Activated CD8-positive, alpha-beta T cell treated with anti-CD3 and anti-CD28 coated beads, Interleukin-2, amount 10 ng/mL, durations not matched to agents 7 days and 5 days (primary cell): ENCODE data around the gene RMI2. TPM values are rescaled to one million over a fixed set of nuclear protein-coding genes. Genes with fewer than 3 reads are reported as not detected.

Source experiments
- ATAC-seq: fragments of 150-1000 bp; cut with Tn5 transposase; one replicate; pipeline ENCODE4 v1.10.0; 2021; ENCODE audit warnings: moderate library complexity
- CTCF ChIA-PET: fragments of 350-600 bp; sonication (Branson Sonifier 250); formaldehyde crosslinking; loops from one replicate; lab custom pipeline; 2021; ENCODE audit warnings: antibody characterized with exemption; lab: Charles Lee
- POLR2A ChIA-PET: fragments of 350-600 bp; sonication (Branson Sonifier 250); formaldehyde crosslinking; loops from one replicate; lab custom pipeline; 2021; ENCODE audit warnings: antibody characterized with exemption; lab: Charles Lee
- DNase-seq: peaks from one replicate; pipeline ENCODE4 v3.0.0-alpha.2; 2020
- H3K27ac Mint-ChIP-seq: one replicate; pipeline ENCODE4 v1.8.0; 2021; ENCODE audit warnings: mild to moderate bottlenecking, mixed read lengths
- H3K27me3 Mint-ChIP-seq: one replicate; pipeline ENCODE4 v1.8.0; 2021; ENCODE audit warnings: low read depth, mixed read lengths
- H3K36me3 Mint-ChIP-seq: one replicate; pipeline ENCODE4 v1.8.0; 2021; ENCODE audit warnings: low read depth, mixed read lengths
- H3K4me1 Mint-ChIP-seq: one replicate; pipeline ENCODE4 v1.8.0; 2021; ENCODE audit warnings: low read depth, mixed read lengths
- H3K4me3 Mint-ChIP-seq: one replicate; pipeline ENCODE4 v1.8.0; 2021; ENCODE audit warnings: mild to moderate bottlenecking, mixed read lengths
- H3K9me3 Mint-ChIP-seq: one replicate; pipeline ENCODE4 v1.8.0; 2022; ENCODE audit warnings: mixed read lengths; ENCODE audit not compliant: insufficient read depth
- microRNA-seq: library from miRNA; unstranded; fragments of <30 nt; microRNA quantifications from one replicate; pipeline ENCODE4 v1.2.0, GENCODE V29; 2022
- total RNA-seq, 2 experiments: library from RNA; stranded (reverse); gene quantifications; one replicate each; pipeline ENCODE4 v1.2.3, GENCODE V29; 2021

Gene RMI2
- total RNA-seq, 2 experiments from 2014 or later: 65.6 to 67.0 TPM

DNA sequence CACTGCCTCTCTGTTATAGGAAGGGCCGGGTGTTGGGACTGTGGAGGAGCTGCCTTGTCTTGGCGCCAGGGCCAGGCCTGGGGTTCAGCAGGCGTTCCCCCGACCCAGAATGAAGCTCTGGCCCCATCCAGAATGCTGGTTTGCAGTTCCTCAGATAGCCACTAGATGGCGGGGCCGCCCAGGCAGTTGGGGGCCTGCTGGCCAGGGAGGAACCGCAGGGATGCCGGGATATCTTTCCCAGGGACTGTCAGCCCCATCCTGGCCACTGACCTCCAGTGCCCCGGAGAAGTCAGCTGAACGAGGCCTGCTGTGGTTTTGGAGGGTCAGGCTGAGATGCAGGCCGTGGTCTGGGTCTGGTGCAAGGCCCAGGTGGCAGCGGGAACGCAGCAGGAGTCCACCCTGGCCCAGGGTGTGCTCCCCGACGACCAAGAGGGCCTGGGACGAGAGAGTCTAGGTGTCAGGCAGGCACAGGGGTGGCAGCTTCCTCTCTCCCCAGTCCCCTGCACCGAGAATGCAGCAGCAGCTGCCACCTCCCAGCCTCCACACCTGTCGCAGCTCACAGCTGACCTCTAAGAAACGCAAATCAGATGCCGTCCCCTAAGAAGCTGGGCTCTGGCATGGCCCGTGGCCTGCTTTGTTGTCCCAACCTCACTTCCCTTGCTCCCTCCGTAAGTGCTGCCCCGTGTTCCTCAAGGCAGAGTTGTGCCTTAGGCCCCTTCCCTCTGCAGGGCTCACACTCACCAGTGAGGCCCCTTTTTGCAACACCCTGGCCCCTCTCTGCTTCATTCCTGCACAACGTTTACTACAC, 51.2 kb downstream of the RMI2 start:
- peak; percentile 74 for ATAC-seq
- Mint-ChIP-seq H3K4me3 (no peak overlapping the region), H3K4me1 (no peaks in the 10 kb centered on the region), H3K27me3 (no peaks in the 10 kb centered on the region), H3K27ac (peak overlapping the region; percentile 14), H3K9me3 (no peaks in the 10 kb centered on the region), H3K36me3 (no peaks in the 10 kb centered on the region)
- ChIA-PET POLR2A (no interaction called here), CTCF (interaction anchor here (0.6 to 3.6 kb wide), 33 partner anchors 8 to 448 kb away, joined by 3 to 37 read pairs (median 4); partner anchors contain the start of gene SOCS1)
- DNase-seq: peak; percentile 73

- Mint-ChIP-seq H3K9me3 (no peaks in the 10 kb centered on the region), H3K4me1 (no peaks in the 10 kb centered on the region), H3K36me3 (no peaks in the 10 kb centered on the region), H3K27ac (no peak overlapping the region), H3K4me3 (no peak overlapping the region), H3K27me3 (no peaks in the 10 kb centered on the region)
- ChIA-PET CTCF (interaction anchor here (1.4 to 3.4 kb wide), 3 partner anchors 9 to 444 kb away, joined by 3 to 37 read pairs (median 4); no protein-coding TSS in a partner anchor), POLR2A (no interaction called here)
- no peak for ATAC-seq
- no peak for DNase-seq
These were observed 52.9 kb downstream of the RMI2 start for GRCh38 chr16:11398136-11398535.

DNA sequence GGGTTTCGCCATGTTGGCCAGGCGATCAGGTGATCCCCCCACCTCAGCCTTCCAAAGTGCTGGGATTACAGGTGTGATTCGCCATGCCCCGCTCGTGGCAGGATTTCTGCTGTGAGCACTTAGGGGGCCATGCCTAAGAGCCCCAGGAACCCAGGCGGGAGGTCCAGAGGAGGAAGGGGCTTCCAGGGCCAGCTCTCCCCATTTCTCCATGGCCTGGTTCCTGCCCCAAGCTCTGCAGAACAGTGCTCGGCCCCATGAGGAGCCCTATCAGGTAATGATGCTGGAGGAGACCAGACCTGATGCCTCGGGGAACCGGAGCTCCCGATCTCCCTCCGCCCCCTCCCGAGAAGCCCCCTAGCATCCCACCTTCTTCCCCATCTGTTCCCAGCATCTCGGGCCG, 53.6 kb downstream of the RMI2 start:
- no peak overlapping the region for H3K27ac Mint-ChIP-seq
- no peak overlapping the region for H3K4me3 Mint-ChIP-seq
- H3K27me3 Mint-ChIP-seq: no peaks in the 10 kb centered on the region
- DNase-seq (no peak), ATAC-seq (no peak)
- no peaks in the 10 kb centered on the region for H3K4me1 Mint-ChIP-seq
- POLR2A ChIA-PET: no interaction called here
- CTCF ChIA-PET: interaction anchor here (0.7 to 3.4 kb wide), 4 partner anchors 8 to 445 kb away, joined by 3 to 37 read pairs (median 4); no protein-coding TSS in a partner anchor
- H3K36me3 Mint-ChIP-seq: no peaks in the 10 kb centered on the region
- no peaks in the 10 kb centered on the region for H3K9me3 Mint-ChIP-seq

GRCh38 chr16:11399261-11399831, 54.1 kb downstream of the RMI2 start:
- H3K9me3 Mint-ChIP-seq: no peaks in the 10 kb centered on the region
- CTCF ChIA-PET: interaction anchor here (0.7 to 9.1 kb wide), 4 partner anchors 7 to 435 kb away, joined by 3 to 60 read pairs (median 20); no protein-coding TSS in a partner anchor
- H3K4me1 Mint-ChIP-seq: no peaks in the 10 kb centered on the region
- POLR2A ChIA-PET: no interaction called here
- no peaks in the 10 kb centered on the region for H3K36me3 Mint-ChIP-seq
- H3K27me3 Mint-ChIP-seq: no peaks in the 10 kb centered on the region
- no peak overlapping the region for H3K27ac Mint-ChIP-seq
- no peak for ATAC-seq
- H3K4me3 Mint-ChIP-seq: no peak overlapping the region
- no peak for DNase-seq

- ATAC-seq: no peak
- POLR2A ChIA-PET: no interaction called here
These were observed 54.8 kb downstream of the RMI2 start for GRCh38 chr16:11400076-11400475.

More at GRCh38 chr16:11400076-11400475, 54.8 kb downstream of the RMI2 start:
- Mint-ChIP-seq H3K36me3 (no peaks in the 10 kb centered on the region), H3K9me3 (no peaks in the 10 kb centered on the region), H3K4me1 (no peaks in the 10 kb centered on the region), H3K27me3 (no peaks in the 10 kb centered on the region), H3K27ac (no peak overlapping the region), H3K4me3 (no peak overlapping the region)
- CTCF ChIA-PET: interaction anchor here (9.1 kb wide), 1 partner anchor 436 kb away, joined by 60 read pairs; no protein-coding TSS in a partner anchor
- no peak for DNase-seq

Small RNA genes within 50 kb of the gene (microRNA-seq; reads per million reads assigned to microRNA genes)
- gene MIR548H2: not detected

Other genes starting within 250 kb of the RMI2 start
- 100 to 1,000 TPM; 170 to 174 TPM for gene SOCS1, start 89.3 kb upstream of the RMI2 start, total RNA-seq
- not detected for gene TNP2, start 76.1 kb upstream of the RMI2 start, total RNA-seq
- not detected for gene PRM3, start 71.8 kb upstream of the RMI2 start, total RNA-seq
- not detected for gene PRM2, start 69.0 kb upstream of the RMI2 start, total RNA-seq
- gene PRM1, start 64.1 kb upstream of the RMI2 start, total RNA-seq: not detected
- 10 to 100 TPM; 79.4 to 80.5 TPM for gene LITAF, start 241.5 kb downstream of the RMI2 start, total RNA-seq